Spinal cord (tissue), 10 donors: ENCODE measurements around the gene TWF1. TPM values are rescaled to one million over a fixed set of nuclear protein-coding genes. Genes with fewer than 3 reads are reported as not detected.
A peak's percentile ranks its signal among the peaks of the same experiment; 100 is the strongest.
"Not testable (repeated sequence)": the region's sequence is repeated elsewhere in the genome, so short reads cannot be mapped to it uniquely, and the experiment has no call there.

ENCODE experiments used
- DNase-seq, 6 donors: peaks; one replicate each; pipeline versions ENCODE4 v3.0.0 to v3.0.0-alpha.2; 2013 to 2015; ENCODE audit warnings: low spot score in 6 of 6, low read depth in 4 of 6
- H3K27ac ChIP-seq: one replicate; pipeline ENCODE4 v1.5.1; 2013; ENCODE audit warnings: low read depth, low read length, control low read depth
- H3K27me3 ChIP-seq: one replicate; pipeline ENCODE4 v1.6.1; 2013; ENCODE audit warnings: low read length; ENCODE audit not compliant: control insufficient read depth, insufficient read depth
- H3K36me3 ChIP-seq: one replicate; pipeline ENCODE4 v1.6.1; 2013; ENCODE audit warnings: low read length; ENCODE audit not compliant: control insufficient read depth, insufficient read depth
- H3K4me1 ChIP-seq: one replicate; pipeline ENCODE4 v1.6.1; 2013; ENCODE audit warnings: low read length; ENCODE audit not compliant: control insufficient read depth, insufficient read depth
- H3K4me3 ChIP-seq: one replicate; pipeline ENCODE4 v1.5.1; 2013; ENCODE audit warnings: low read depth, low read length, control low read depth
- H3K9me3 ChIP-seq: one replicate; pipeline ENCODE4 v1.6.1; 2013; ENCODE audit warnings: low read length; ENCODE audit not compliant: control insufficient read depth, insufficient read depth
- WGBS: methylation state at CpG from one replicate; pipeline ENCODE4 v1.1.5; 2013; ENCODE audit warnings: missing lambda C conversion rate; ENCODE audit not compliant: insufficient coverage; 5-methylcytosine and 5-hydroxymethylcytosine counted together
- polyA plus RNA-seq, 2 donors: library from polyadenylated mRNA; unstranded; fragments of 120-200 nt; gene quantifications; one replicate each; pipeline ENCODE4 v1.2.1, GENCODE V29; 2013; ENCODE audit not compliant: insufficient read length in 2 of 2
- total RNA-seq, 2 donors: library from RNA; depleted of rRNA in 1 of 2; stranded (reverse); fragments of 120-200 nt in 1 of 2; fragments of >200 nt in 1 of 2; gene quantifications; one replicate each; pipeline versions ENCODE4 v1.2.3 to v1.2.4, GENCODE V29; 2013 to 2014
- donor health status: healthy.

TWF1 gene
- total and polyA plus RNA-seq, 4 donors: 69.6 to 137 (median 98.8) TPM

- Histone ChIP-seq H3K4me3 (no peak overlapping the region), H3K9me3 (no peaks in the 10 kb centered on the region), H3K27ac (no peak overlapping the region), H3K27me3 (no peaks in the 10 kb centered on the region), H3K4me1 (no peaks in the 10 kb centered on the region), H3K36me3 (no peaks in the 10 kb centered on the region)
- no peak for DNase-seq
Observed at GRCh38 chr12:43766291-43766690, 39.8 kb downstream of the TWF1 start.

- no peak for DNase-seq
Observed at GRCh38 chr12:43764528-43764927, 41.6 kb downstream of the TWF1 start.

GRCh38 chr12:43763769-43764168, 42.3 kb downstream of the TWF1 start:
- Histone ChIP-seq H3K36me3 (no peaks in the 10 kb centered on the region), H3K4me1 (peaks cover 7% of the 10 kb centered on the region), H3K27me3 (no peaks in the 10 kb centered on the region), H3K4me3 (no peak overlapping the region), H3K9me3 (no peaks in the 10 kb centered on the region), H3K27ac (no peak overlapping the region)
- DNase-seq: no peak

More at GRCh38 chr12:43764528-43764927, 41.6 kb downstream of the TWF1 start:
- H3K36me3 ChIP-seq: no peaks in the 10 kb centered on the region
- no peaks in the 10 kb centered on the region for H3K9me3 ChIP-seq
- H3K4me3 ChIP-seq: no peak overlapping the region
- no peaks in the 10 kb centered on the region for H3K27me3 ChIP-seq
- H3K27ac ChIP-seq: no peak overlapping the region
- peaks cover 2% of the 10 kb centered on the region for H3K4me1 ChIP-seq

- no peaks in the 10 kb centered on the region for H3K9me3 ChIP-seq
- no peak overlapping the region for H3K27ac ChIP-seq
- DNase-seq: no peak
- no peak overlapping the region for H3K4me3 ChIP-seq
- no peaks in the 10 kb centered on the region for H3K27me3 ChIP-seq
- peaks cover 7% of the 10 kb centered on the region for H3K4me1 ChIP-seq
- no peaks in the 10 kb centered on the region for H3K36me3 ChIP-seq
Observed at GRCh38 chr12:43762596-43762995, 43.5 kb downstream of the TWF1 start.

- H3K9me3 ChIP-seq: no peaks in the 10 kb centered on the region
- no peaks in the 10 kb centered on the region for H3K36me3 ChIP-seq
- H3K4me3 ChIP-seq: no peak overlapping the region
- DNase-seq: no peak
- H3K27ac ChIP-seq: no peak overlapping the region
- H3K27me3 ChIP-seq: no peaks in the 10 kb centered on the region
- H3K4me1 ChIP-seq: peaks cover 7% of the 10 kb centered on the region
Observed at GRCh38 chr12:43761500-43761899, 44.6 kb downstream of the TWF1 start.

GRCh38 chr12:43760396-43760795, 45.7 kb downstream of the TWF1 start:
- no peaks in the 10 kb centered on the region for H3K36me3 ChIP-seq
- H3K27ac ChIP-seq: no peak overlapping the region
- WGBS: 64% methylated on average over 1 of the region's 2 CpGs
- H3K27me3 ChIP-seq: no peaks in the 10 kb centered on the region
- peaks cover 7% of the 10 kb centered on the region for H3K4me1 ChIP-seq
- no peak overlapping the region for H3K4me3 ChIP-seq
- no peak for DNase-seq
- no peaks in the 10 kb centered on the region for H3K9me3 ChIP-seq

GRCh38 chr12:43758728-43759563, 47.2 kb downstream of the TWF1 start, which contains the start of the genes IRAK4 and PUS7L:
Gene IRAK4, plus strand, starts transcription at chr12:43758951. Its CDS starts 9,161 bp downstream, at chr12:43768112.
Gene PUS7L, minus strand, starts transcription at chr12:43758790. Its CDS starts 3,545 bp downstream, at chr12:43755245.
- 2% methylated on average over 54 of the region's 54 CpGs for WGBS
- peak; percentile 89 to 99 (median 95) for DNase-seq
- Histone ChIP-seq H3K4me3 (peak within 1 kb of the TSS; percentile 92), H3K27me3 (no peaks in the 10 kb centered on the region), H3K9me3 (no peaks in the 10 kb centered on the region), H3K4me1 (peaks cover 7% of the 10 kb centered on the region), H3K27ac (peak within 1 kb of the TSS; percentile 85), H3K36me3 (no peaks in the 10 kb centered on the region)

- H3K4me1 ChIP-seq: peaks cover 7% of the 10 kb centered on the region
- peak in 2 of 6 donors; percentile 19 to 77 for DNase-seq
- 2% methylated on average over 12 of the region's 18 CpGs for WGBS
- H3K36me3 ChIP-seq: no peaks in the 10 kb centered on the region
- peak overlapping the region; percentile 17 for H3K27ac ChIP-seq
- H3K27me3 ChIP-seq: no peaks in the 10 kb centered on the region
- H3K4me3 ChIP-seq: peak overlapping the region; percentile 92
- no peaks in the 10 kb centered on the region for H3K9me3 ChIP-seq
Observed at GRCh38 chr12:43758247-43758727, 47.8 kb downstream of the TWF1 start.

GRCh38 chr12:43754015-43754414, 52.1 kb downstream of the TWF1 start:
- no peak for DNase-seq
- no peaks in the 10 kb centered on the region for H3K4me1 ChIP-seq
- WGBS: no CpG with 5 or more reads among the region's 3 CpGs
- H3K27ac ChIP-seq: no peak overlapping the region
- no peaks in the 10 kb centered on the region for H3K9me3 ChIP-seq
- H3K27me3 ChIP-seq: no peaks in the 10 kb centered on the region
- H3K4me3 ChIP-seq: no peak overlapping the region
- H3K36me3 ChIP-seq: peaks cover 2% of the 10 kb centered on the region

GRCh38 chr12:43751360-43751759, 54.8 kb downstream of the TWF1 start:
- not testable (repeated sequence) for H3K36me3 ChIP-seq, H3K27me3 ChIP-seq, H3K4me3 ChIP-seq, H3K9me3 ChIP-seq, H3K4me1 ChIP-seq, H3K27ac ChIP-seq, DNase-seq
- WGBS: no CpG with 5 or more reads among the region's 6 CpGs
